Heart right ventricle (tissue), 16 donors: ENCODE data around the gene MARF1. TPM values are rescaled to one million over a fixed set of nuclear protein-coding genes. Genes with fewer than 3 reads are reported as not detected.
"Not testable (repeated sequence)": the region's sequence is repeated elsewhere in the genome, so short reads cannot be mapped to it uniquely, and the experiment has no call there.

Experiments used
- ATAC-seq, 8 donors: fragments of 200-7000 bp; cut with Tn5 transposase; one replicate each; pipeline ENCODE4 v1.9.1; 2020; ENCODE audit warnings: mild to moderate bottlenecking in 8 of 8, moderate library complexity in 8 of 8, moderate number of reproducible peaks in 1 of 8
- DNase-seq, 2 donors: peaks; one replicate each; pipeline ENCODE4 v3.0.0-alpha.2; 2020
- H3K27ac ChIP-seq, 10 donors: fragments of 200-600 bp; sonication (generic) in 2 of 10; one replicate each; pipeline versions ENCODE4 v1.5.0 to v1.8.0; 2020 to 2022; ENCODE audit warnings: mild to moderate bottlenecking in 3 of 10
- H3K27me3 ChIP-seq, 7 donors: fragments of 200-600 bp; one replicate each; pipeline ENCODE4 v1.8.0; 2021 to 2022; ENCODE audit warnings: mild to moderate bottlenecking in 2 of 7
- H3K36me3 ChIP-seq, 9 donors: fragments of 200-600 bp; sonication (generic) in 1 of 9; one replicate each; pipeline versions ENCODE4 v1.5.0 to v1.8.0; 2020 to 2022; ENCODE audit warnings: mild to moderate bottlenecking in 2 of 9
- H3K4me1 ChIP-seq, 9 donors: fragments of 200-600 bp; sonication (generic) in 1 of 9; one replicate each; pipeline versions ENCODE4 v1.5.0 to v1.8.0; 2020 to 2022; ENCODE audit warnings: mild to moderate bottlenecking in 4 of 9
- H3K4me3 ChIP-seq, 10 donors: fragments of 200-600 bp; sonication (generic) in 2 of 10; one replicate each; pipeline versions ENCODE4 v1.5.0 to v1.8.0; 2020 to 2022; ENCODE audit warnings: mild to moderate bottlenecking in 7 of 10, moderate library complexity in 2 of 10
- H3K9me3 ChIP-seq, 11 donors: fragments of 200-600 bp in 10 of 11; sonication (generic) in 2 of 11; one replicate each; pipeline versions ENCODE4 v1.5.0 to v1.8.0; 2013 to 2022; ENCODE audit warnings: mild to moderate bottlenecking in 2 of 11, control low read depth in 1 of 11, moderate library complexity in 1 of 11
- CTCF ChIP-seq, 9 donors: fragments of 200-600 bp; sonication (generic) in 2 of 9; IDR thresholded peaks; one replicate each; pipeline versions ENCODE4 v1.5.0 to v1.8.0; 2021 to 2022; ENCODE audit warnings: antibody characterized with exemption in 9 of 9, mild to moderate bottlenecking in 5 of 9, moderate library complexity in 1 of 9
- WGBS, 2 donors: extraction: QIAGEN DNeasy Blood & Tissue Kit; methylation state at CpG; one replicate each; pipeline ENCODE4 v1.1.7; 2013; ENCODE audit warnings: inconsistent platforms in 1 of 2; 5-methylcytosine and 5-hydroxymethylcytosine counted together
- intact Hi-C, 10 donors: fragments of 100-400 bp; cut with DNase I; formaldehyde crosslinking; loops; one replicate each; pipeline versions ENCODE4 v1.11.1 to v1.14.2; 2022
- polyA plus RNA-seq, 2 donors: library from polyadenylated mRNA; stranded (reverse); fragments of 200-250 nt; gene quantifications; one replicate each; pipeline ENCODE4 v1.2.3, GENCODE V29; 2013
- total RNA-seq, 10 donors: library from RNA; stranded (reverse); fragmentation: NEBNext Ultra II Directional in 3 of 10; extraction: Animal tissue kit (Norgen Biotek cat#: 25700) in 3 of 10; gene quantifications; one replicate each; pipeline versions ENCODE4 v1.2.1 to v1.2.4, GENCODE V29; 2021 to 2023
- donor health status: Arrhythmogenic right ventricular cardiomyopathy.
- donor health status: ischemic (EF 13 %, LVEDD 7.1; RV severe dilation, severe dysfunction).
- donor health status: healthy with polysubstance abuse.
- donor health status: DM: no; HTN: yes; CAD: no.
- donor health status: DM: no; HTN: no; CAD: no.
- donor health status: ischemic (EF 25% LVEDD 6.9; RV normal size, moderate dysfunction).
- donor health status: ischemic (EF 25% LVEDD 5.7; RV mildly dilated, moderate dysfunction).
- donor health status: healthy.
- donor health status: DM: yes; HTN: yes; CAD: no.
- donor health status: Ischemic cardiomyopathy.
- donor health status: ischemic (EF 35%, LVEDD 5.7; RV mildly dilated, moderate dysfunction).
- donor health status: nonischemic (EF 11% LVEDD 7.7; RV severe dilation, severe dysfunction).
- donor health status: DM: yes; HTN: yes; CAD: no.
- donor health status: PGD.
- donor health status: ischemic (EF 29% LVEDD 5.4; RV normal size, mild dysfunction).
- donor health status: nonischemic (EF 23%, LVEDD 6.1; RV moderate dilation, normal function).

The MARF1 gene
- total and polyA plus RNA-seq, 12 donors = 9.6 to 59.1 (median 42.7) TPM

- Histone ChIP-seq H3K4me1 (peaks cover 0 to 22% (median 12%) of the 10 kb centered on the region in 9 donors), H3K4me3 (no peak overlapping the region), H3K27ac (peak overlapping the region in 7 of 10 donors; percentile 47 to 81 (median 62)), H3K27me3 (no peaks in the 10 kb centered on the region), H3K36me3 (peaks cover 0 to 100% (median 59%) of the 10 kb centered on the region in 9 donors), H3K9me3 (no peaks in the 10 kb centered on the region)
- intact Hi-C loops = loop anchor here in 1 of 10 donors (10.0 kb wide), 1 partner anchor 96 kb away; no protein-coding TSS in a partner anchor
- ATAC-seq (no peak), DNase-seq (no peak)
- no peak for TF ChIP-seq CTCF (IDR thresholded peaks at IDR 0.05)
- WGBS, 2 donors = 89 to 90% methylated on average over 19 of the region's 19 CpGs
Measured at GRCh38 chr16:15608398-15609285, 34.3 kb downstream of the MARF1 start.

- H3K27me3 ChIP-seq = no peaks in the 10 kb centered on the region
- peaks cover 0 to 100% (median 63%) of the 10 kb centered on the region in 9 donors for H3K36me3 ChIP-seq
- intact Hi-C loops = loop anchor here in 1 of 10 donors (10.0 kb wide), 1 partner anchor 97 kb away; no protein-coding TSS in a partner anchor
- WGBS, 2 donors = 66 to 78% methylated on average over 13 of the region's 13 CpGs
- DNase-seq (peak; percentile 57 to 65), ATAC-seq (peak; percentile 75 to 98 (median 90))
- H3K9me3 ChIP-seq = no peaks in the 10 kb centered on the region
- no peak overlapping the region for H3K4me3 ChIP-seq
- H3K27ac ChIP-seq = peak overlapping the region; percentile 30 to 81 (median 60)
- no peak for TF ChIP-seq CTCF (IDR thresholded peaks at IDR 0.05)
- peaks cover 0 to 22% (median 12%) of the 10 kb centered on the region in 9 donors for H3K4me1 ChIP-seq
Measured at GRCh38 chr16:15607700-15608396, 35.1 kb downstream of the MARF1 start.

GRCh38 chr16:15607221-15607699 is 35.7 kb downstream of the MARF1 start:
- H3K27me3 ChIP-seq, DNase-seq, H3K4me3 ChIP-seq, H3K9me3 ChIP-seq, ATAC-seq: not testable (repeated sequence)
- intact Hi-C loops = loop anchor here in 1 of 10 donors (10.0 kb wide), 1 partner anchor 98 kb away; no protein-coding TSS in a partner anchor
- 88 to 92% methylated on average over 12 of the region's 12 CpGs for WGBS, 2 donors
- Histone ChIP-seq H3K27ac (peak overlapping the region; percentile 30 to 81 (median 60)), H3K4me1 (peaks cover 0 to 22% (median 12%) of the 10 kb centered on the region in 9 donors), H3K36me3 (peaks cover 0 to 100% (median 65%) of the 10 kb centered on the region in 9 donors)

GRCh38 chr16:15606518-15607220 is 36.3 kb downstream of the MARF1 start:
- Histone ChIP-seq H3K27me3 (no peaks in the 10 kb centered on the region), H3K4me1 (peaks cover 0 to 22% (median 12%) of the 10 kb centered on the region in 9 donors), H3K36me3 (peaks cover 0 to 100% (median 66%) of the 10 kb centered on the region in 9 donors), H3K4me3 (no peak overlapping the region), H3K9me3 (no peaks in the 10 kb centered on the region), H3K27ac (peak overlapping the region in 8 of 10 donors; percentile 47 to 81 (median 68))
- no peak for TF ChIP-seq CTCF (IDR thresholded peaks at IDR 0.05)
- WGBS, 2 donors = 90 to 96% methylated on average over 5 of the region's 5 CpGs
- intact Hi-C loops = loop anchor here in 1 of 10 donors (10.0 kb wide), 1 partner anchor 98 kb away; no protein-coding TSS in a partner anchor
- ATAC-seq = no peak
- DNase-seq = no peak
